ENCODE results near the gene DTWD2.
"Not testable (repeated sequence)": the region's sequence is repeated elsewhere in the genome, so short reads cannot be mapped to it uniquely, and the experiment has no call there.

DTWD2 gene

GRCh38 chr5:118875131-118875530 is 113.2 kb downstream of the DTWD2 start:
- no peak for DNase-seq (ENCODE audit: low read depth)

DNA sequence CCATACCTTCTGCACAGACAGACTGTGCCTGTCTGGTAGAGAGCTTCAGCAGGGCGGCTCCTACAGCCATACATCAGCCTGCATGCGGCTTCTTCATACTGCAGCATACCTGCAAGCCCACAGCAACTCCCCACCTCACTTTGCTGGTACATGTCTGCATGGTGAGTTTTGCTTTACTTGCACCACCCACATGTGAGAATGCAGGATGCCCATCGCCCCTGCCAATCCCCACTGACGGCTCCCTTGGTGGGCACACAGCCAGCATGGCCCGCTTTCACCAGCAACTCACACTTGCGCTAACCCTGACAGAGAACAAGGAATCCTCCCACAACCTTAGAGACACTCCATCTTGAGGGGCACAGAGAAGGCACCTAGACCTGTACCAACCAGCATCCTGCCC is 114.9 kb downstream of the DTWD2 start:
- DNase-seq (ENCODE audit: low read depth), result no peak

DNA sequence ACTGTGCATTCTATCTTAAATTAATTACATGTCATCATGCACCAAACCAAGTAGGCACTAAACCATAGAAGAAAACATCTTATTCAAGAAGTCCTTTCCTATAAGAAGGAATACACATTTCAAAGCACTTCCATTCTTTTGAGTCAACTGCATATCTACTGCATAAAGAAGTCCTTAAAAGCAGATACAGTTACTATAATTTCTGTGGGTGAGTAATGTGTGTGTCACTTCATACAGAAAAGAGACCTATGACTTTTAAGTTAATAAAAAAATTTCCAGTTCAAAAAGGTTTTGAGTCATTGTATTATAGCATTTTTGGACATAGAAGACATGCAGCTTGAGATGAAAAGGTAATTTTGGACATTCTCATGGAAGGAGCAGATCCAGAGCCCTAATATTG is 125.0 kb downstream of the DTWD2 start:
- DNase-seq (ENCODE audit: low read depth), result no peak

DNA sequence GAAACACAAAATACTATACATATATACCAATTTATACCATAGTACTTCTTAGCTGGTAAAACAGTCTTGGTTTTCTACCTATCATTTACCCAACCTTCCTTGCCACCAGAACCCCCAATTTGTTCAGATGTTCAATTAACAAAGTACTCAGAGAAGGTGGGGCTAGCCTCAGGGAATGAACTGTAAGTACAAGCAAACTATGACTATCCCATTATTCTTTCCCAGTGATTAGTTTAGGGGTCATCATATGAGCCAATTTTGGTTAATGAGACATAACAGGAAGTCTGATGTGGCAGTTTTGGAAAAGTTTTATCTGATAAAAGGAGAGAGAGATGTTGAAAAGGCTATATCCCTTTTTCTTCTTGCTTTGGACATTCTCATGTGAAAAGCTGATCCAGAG is 125.8 kb downstream of the DTWD2 start:
- no peak for DNase-seq (ENCODE audit: low read depth)

GRCh38 chr5:118857700-118858099 is 130.6 kb downstream of the DTWD2 start:
- DNase-seq (ENCODE audit: low read depth), result no peak

GRCh38 chr5:118854819-118855218 is 133.5 kb downstream of the DTWD2 start:
- no peak for DNase-seq (ENCODE audit: low read depth)

GRCh38 chr5:118851785-118852184 is 136.6 kb downstream of the DTWD2 start:
- DNase-seq (ENCODE audit: low read depth), result not testable (repeated sequence)

DNA sequence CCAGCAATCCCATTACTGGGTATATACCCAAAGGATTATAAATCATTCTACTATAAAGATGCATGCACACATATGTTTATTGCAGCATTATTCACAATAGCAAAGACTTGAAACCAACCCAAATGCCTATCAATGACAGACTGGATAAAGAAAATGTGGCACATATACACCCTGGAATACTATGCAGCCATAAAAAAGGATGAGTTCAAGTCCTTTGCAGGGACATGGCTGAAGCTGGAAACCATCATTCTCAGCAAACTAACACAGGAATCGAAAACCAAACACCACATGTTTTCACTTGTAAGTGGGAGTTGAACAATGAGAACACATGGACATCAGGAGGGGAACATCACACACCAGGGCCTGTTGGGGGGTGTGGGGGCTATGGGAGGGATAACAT is 138.8 kb downstream of the DTWD2 start:
- not testable (repeated sequence) for DNase-seq (ENCODE audit: low read depth)

DNA sequence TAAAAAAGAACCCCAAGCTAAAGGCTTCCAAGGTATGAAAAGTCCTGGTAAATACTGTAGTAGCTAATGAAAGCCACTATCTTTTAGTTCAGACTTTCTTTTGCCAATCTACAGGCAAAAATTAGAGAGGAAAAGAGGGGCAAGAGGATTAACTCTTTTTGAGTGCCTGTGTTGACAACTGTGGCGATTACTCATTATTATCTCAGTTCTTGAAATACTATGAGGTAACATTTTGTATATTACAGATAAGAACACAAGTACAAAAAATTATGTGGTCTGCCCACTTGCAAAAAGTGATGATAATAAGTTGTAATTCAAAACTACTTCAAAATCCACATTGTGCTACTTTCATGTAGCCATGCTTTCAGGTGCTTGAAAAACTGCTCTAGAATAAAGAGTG is 144.0 kb downstream of the DTWD2 start:
- no peak for DNase-seq (ENCODE audit: low read depth)

DNA sequence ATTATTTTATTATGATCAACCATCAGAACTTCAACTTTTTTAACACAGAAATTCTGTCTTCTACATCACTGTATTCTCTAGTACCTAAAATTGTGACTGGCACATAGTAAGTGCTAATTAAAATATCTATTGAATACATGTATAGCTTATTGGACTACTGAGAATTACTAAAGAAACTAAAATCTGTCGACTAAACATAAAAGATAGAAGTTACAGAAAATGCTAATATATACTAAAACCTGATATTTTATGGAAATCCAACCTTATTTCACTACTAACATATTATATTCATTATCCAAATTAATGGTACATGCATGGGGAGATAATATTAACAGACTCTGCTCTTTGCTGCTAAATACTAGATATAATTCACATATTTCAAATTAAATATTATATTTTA is 153.6 kb downstream of the DTWD2 start:
- DNase-seq (ENCODE audit: low read depth), result no peak

- DNase-seq (ENCODE audit: low read depth), result no peak
Measured at GRCh38 chr5:118832974-118833373, 155.4 kb downstream of the DTWD2 start.

- DNase-seq (ENCODE audit: low read depth), result no peak
Measured at GRCh38 chr5:118825226-118825625, 163.1 kb downstream of the DTWD2 start.

- DNase-seq (ENCODE audit: low read depth), result no peak
Measured at GRCh38 chr5:118818604-118819003, 169.7 kb downstream of the DTWD2 start.

- no peak for DNase-seq (ENCODE audit: low read depth)
Measured at GRCh38 chr5:118808441-118808840, 179.9 kb downstream of the DTWD2 start.

DNA sequence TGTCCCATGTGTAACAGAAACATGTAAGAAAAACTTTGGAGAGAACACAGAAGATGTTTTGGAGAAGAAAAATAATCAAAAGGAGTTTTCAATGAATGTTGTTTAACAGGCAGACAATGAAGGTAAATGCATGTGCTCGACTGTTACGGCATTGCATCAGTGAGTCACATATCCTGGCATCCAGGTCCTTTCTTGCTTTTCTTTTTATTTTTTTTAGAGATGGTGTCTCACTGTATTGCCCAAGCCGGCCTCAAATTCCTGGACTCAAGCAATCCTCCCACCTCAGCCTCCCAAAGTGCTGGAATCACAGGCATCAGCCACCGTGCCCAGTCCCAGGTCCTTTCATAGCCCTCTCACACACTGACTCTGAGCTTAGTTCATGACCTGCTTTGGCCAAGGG is 181.8 kb downstream of the DTWD2 start:
- DNase-seq (ENCODE audit: low read depth), result no peak

DNA sequence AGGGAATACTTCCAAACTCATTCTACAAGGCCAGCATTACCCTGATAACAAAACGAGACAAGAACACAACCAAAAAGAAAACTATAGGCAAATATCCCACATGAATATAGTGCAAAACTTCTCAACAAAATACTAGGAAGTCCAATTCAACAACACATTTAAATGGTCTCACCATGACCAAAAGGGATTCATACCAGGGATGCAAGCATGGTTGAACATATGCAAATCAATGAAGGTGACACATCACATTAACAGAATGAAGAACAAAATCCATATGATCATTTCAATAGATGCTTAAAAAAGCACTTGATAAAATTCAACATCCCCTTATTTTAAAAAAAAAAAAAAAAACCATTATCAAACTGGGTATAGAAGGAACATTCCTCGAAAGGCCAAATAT is 186.0 kb downstream of the DTWD2 start:
- DNase-seq (ENCODE audit: low read depth), result no peak

GRCh38 chr5:118796081-118796480 is 192.3 kb downstream of the DTWD2 start:
- DNase-seq (ENCODE audit: low read depth), result no peak

GRCh38 chr5:118794281-118794680 is 194.1 kb downstream of the DTWD2 start:
- no peak for DNase-seq (ENCODE audit: low read depth)

- DNase-seq (ENCODE audit: low read depth), result no peak
Measured at GRCh38 chr5:118793652-118794051, 194.7 kb downstream of the DTWD2 start.

DNA sequence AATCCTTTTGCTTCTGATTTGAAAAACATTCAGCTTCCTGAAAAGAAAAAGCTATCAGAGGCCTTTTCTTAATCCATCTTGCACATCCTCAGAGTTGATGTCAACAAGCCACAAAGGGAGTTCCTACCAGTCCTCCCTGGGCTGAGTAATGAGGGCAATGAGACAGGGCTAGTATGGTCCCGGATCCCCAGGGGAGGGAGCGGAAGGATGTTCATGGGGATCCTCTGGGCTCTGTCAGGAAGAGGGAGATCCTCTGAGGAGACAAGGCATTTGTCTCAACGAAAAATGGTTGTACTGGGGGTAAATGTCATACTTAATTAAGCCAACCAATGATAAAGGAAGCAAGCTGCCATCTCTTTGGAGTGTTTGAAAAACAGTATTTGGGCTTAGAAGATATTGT is 195.3 kb downstream of the DTWD2 start:
- no peak for DNase-seq (ENCODE audit: low read depth)

DNA sequence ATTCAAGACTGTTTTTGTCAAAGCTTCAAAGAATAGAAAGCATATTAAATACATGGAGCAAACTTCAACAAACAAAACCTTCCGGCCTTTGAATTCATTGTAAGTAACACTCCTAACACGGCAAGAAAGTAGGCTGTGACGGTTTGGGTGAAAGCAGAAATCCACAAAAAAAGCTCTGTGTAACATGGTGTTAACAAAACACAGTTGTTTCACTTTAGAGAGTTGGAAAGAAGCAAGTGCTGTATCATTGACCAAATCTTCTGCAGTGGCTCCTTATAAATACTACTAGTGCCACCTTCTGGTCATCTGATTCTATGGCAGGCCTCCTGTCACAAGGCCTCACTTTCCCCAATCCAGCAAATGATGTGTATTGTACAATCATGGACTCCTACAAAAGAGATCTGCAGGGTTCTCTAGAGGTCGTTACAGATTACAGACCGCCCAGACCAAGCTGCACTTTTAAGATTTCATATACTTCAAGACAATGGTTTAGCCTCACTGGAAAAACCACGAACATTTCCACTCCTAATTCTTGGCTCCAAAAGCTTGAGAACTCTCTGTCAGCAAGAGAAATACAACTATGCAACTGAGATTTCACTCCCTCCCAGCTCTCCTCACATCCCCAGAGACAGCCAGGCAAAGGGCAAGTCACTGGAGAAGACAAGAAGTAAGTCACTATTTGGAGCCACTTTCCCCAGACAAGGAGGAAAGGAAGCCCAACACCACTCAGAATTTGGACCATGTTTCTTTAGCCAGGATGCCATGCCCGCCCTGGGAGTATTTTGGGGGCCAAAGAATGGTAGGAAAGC is 196.2 kb downstream of the DTWD2 start:
- peak; percentile 1 for DNase-seq (ENCODE audit: low read depth)

DNA sequence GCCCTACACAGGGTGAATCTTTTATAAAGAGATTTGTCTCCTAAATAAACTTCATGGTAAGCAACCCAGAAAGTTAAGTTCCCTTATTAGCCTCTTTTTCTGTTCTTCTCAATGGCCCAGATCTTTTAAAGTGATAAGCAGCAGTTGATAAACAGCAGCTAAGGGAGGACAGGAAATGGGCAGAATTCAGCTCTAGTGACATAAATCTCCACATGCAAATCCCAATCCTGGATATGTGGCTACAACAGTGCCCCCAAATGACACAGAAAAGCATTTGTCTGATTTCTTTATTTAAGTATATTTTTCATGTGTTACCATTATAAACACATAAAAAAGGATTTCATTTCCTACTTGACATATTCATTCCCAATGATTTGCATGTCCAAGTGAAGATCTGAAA is 199.0 kb downstream of the DTWD2 start:
- no peak for DNase-seq (ENCODE audit: low read depth)

DNA sequence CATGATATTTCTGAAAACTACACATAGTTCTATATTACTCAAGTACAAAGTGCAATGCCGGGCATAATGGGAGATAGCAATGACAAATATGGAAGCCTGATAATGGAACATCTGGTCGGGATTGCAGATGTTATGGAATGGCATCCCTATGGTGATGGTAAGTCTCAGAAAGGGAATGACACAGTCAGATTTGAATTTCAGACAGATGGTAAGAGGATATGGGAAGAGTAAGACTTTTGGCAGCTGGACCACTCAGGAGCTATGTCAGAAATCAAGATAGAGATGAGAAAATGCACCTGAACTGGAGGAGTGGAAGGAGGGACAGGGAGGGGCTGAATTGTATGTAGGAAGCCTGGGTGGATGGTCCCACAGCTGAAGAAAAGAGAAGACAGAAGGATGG is 200.0 kb downstream of the DTWD2 start:
- no peak for DNase-seq (ENCODE audit: low read depth)

All from T follicular helper cell (primary cell).